C4-2B (cell line): ENCODE results near the gene BARD1.

Experiments used
- H3K27ac ChIP-seq: fragments of 450-650 bp; 2 replicates; pipeline ENCODE4 v1.5.1; 2017
- ZFX ChIP-seq: fragments of 450-650 bp; IDR thresholded peaks from 2 replicates; pipeline ENCODE4 v1.6.1; 2017
- TF ChIP-seq, protein P1 (sequence below): fragments of 450-650 bp; conservative IDR thresholded peaks from 2 replicates; pipeline ENCODE4 v1.5.1; 2017; ENCODE audit warnings: mild to moderate bottlenecking

BARD1 gene

DNA sequence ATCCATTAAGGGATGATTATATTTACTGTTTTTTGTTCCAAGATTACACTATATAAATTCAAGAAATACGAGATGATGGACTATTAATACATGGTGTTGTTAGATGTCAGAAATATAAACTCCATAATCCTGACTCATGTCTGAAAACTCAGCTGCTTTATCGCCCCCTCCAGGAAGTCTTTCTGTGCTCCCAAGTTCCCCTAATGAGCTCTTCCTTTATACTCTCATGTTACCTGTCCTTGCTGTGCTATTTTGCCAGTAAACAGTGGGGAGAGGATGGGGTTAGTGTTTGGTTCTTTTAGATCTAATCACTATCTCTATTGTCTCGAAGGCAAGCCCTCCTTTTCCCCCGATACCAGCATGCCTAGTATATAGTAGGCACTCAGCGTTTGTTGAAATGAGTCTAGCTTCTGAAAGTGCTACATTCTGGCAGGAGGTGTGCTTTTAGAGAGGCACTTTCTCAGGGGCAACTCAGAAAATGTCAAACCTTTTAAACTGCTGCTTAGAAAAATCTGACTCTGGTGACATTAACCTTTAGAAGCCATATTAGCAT lies 21.4 kb upstream of the BARD1 start:
- TF ChIP-seq ZFX = no peak
- TF ChIP-seq, protein P1, sequence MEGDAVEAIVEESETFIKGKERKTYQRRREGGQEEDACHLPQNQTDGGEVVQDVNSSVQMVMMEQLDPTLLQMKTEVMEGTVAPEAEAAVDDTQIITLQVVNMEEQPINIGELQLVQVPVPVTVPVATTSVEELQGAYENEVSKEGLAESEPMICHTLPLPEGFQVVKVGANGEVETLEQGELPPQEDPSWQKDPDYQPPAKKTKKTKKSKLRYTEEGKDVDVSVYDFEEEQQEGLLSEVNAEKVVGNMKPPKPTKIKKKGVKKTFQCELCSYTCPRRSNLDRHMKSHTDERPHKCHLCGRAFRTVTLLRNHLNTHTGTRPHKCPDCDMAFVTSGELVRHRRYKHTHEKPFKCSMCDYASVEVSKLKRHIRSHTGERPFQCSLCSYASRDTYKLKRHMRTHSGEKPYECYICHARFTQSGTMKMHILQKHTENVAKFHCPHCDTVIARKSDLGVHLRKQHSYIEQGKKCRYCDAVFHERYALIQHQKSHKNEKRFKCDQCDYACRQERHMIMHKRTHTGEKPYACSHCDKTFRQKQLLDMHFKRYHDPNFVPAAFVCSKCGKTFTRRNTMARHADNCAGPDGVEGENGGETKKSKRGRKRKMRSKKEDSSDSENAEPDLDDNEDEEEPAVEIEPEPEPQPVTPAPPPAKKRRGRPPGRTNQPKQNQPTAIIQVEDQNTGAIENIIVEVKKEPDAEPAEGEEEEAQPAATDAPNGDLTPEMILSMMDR = peak; percentile 29
- no peak overlapping the region for H3K27ac ChIP-seq

DNA sequence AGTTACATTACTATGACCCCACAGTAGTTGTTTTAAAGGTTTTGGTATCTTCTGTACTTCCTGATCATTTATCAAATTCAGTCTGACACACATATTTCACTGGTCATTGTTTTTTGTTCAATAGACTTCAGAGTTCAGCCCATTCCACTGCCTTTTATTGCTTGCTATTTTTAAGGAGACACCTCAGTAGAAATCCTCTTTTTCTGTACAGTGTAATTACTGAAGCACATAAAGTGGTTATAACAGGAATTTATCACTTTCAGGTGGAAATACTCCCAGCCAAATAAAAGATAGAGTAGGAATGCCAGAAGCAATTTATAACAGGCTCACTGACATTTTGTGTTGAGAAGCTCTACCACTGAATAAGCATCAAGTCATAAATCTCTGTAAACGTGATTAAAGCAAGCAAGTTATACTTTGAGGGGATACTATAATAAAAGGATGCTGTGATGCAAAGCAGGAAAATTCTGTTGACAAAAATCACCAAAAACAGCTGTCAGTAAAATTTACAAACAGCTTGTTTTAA lies 6.6 kb upstream of the BARD1 start:
- no peak overlapping the region for H3K27ac ChIP-seq
- TF ChIP-seq ZFX = no peak
- TF ChIP-seq, protein P1 = no peak

DNA sequence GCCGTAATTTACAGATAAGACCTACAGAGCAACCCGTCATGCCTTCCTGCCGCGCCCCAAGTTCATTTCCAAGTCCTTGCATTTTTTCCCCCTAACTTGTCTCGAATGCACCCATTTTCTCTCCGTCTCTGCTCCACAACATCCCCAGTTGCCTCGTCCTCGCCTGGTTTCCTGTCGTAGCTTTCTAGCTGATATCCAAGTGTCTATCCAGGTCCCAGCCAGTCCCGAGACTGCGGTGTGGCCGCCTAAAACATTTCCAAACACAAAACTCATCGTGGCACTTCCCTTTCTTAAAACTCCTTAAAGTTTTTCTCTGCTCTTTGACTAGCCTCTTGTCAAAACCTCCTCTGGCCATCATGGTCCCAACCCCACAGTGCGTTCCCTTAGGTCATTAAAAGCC lies 1.2 kb upstream of the BARD1 start:
- H3K27ac ChIP-seq = peak overlapping the region; percentile 98
- no peak for TF ChIP-seq ZFX
- TF ChIP-seq, protein P1 = no peak

DNA sequence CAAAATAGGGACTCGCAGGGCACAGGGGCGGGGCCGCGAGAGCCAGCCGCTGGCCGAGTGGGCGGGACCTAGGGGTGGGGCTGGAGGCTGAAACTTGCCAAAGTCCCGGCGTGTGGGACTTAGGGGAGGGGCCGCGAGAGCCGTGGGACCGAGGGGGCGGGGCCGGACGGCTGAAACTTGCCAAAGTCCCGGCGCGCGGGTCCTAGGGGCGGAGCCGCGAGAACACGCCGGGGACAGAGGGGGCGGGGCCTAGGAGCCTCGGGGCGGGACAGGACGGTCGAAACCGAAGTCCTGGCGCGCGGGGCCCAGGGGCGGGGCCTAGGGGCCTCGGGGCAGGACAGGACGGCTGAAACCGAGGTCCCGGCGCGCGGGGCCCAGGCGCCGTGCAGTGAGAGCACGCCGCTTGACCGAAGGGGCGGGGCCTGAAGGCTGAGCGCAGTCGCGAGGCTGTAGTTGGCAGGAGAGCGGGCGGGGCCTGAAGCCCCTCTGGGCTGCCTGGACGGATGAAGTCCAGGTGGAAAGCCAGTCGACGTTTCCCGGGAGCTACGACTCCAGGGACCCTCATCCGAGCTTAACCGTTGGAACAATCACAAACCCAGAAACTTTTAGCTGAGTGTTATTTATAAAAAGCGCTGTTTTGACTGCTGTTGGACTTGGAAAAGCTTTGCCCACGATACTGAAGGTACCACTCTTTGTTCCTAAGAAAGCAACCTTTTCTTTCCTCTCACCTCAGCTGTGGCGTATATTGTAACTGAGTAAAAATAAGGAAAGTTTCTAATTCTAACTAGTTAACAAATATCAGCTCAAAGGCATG lies 475 bp upstream of the BARD1 start:
- peak overlapping the region; percentile 98 for H3K27ac ChIP-seq
- TF ChIP-seq, protein P1 = no peak
- TF ChIP-seq ZFX = no peak

DNA sequence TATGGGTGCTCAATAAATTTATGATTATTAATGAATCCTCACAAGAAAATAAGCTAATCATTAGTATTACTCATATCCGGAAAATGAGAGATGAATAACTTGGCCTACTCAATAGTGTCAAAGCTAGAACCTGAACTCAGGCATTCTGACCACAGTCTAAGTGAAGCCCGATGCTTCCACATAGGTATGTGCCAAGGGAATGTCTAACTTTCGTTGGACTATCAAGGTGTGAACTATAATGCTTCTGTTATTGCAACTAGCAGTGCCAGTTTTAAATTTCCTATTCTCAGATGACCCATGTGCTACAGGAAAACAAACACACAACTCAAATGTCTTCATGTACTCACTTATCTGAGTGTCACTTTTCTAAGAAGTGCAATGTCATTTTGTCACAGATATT lies 1.8 kb downstream of the BARD1 start:
- no peak for TF ChIP-seq ZFX
- TF ChIP-seq, protein P1 = no peak
- H3K27ac ChIP-seq = peak overlapping the region; percentile 98

DNA sequence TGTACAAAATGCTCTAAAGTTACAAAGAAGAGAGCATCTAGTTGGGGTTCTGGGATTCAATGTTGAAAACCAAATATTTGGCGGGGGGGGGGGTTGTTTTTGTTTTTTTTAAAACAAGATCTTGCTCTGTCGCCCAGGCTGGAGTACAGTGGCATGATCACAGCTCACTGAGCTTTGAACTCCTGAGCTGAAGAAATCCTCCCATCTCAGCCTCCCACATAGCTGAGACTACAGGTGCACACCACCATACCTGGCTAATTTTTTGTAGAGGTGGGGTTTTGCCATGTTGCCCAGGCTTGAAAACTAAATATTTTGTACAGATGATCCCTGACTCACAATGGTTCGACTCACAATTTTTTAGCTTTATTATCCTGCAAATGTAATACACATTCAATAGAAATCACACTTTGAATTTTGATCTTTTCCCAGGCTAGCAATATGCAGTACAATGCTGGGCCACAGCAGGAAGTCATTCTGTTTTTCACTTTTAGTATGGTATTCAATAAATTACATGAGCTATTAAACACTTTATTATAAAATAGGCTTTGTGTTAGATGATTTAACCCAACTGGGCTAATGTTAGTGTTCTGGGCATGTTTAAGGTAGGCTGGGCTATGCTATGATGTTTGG lies 7.6 kb downstream of the BARD1 start:
- no peak for TF ChIP-seq ZFX
- TF ChIP-seq, protein P1 = no peak
- no peak overlapping the region for H3K27ac ChIP-seq

DNA sequence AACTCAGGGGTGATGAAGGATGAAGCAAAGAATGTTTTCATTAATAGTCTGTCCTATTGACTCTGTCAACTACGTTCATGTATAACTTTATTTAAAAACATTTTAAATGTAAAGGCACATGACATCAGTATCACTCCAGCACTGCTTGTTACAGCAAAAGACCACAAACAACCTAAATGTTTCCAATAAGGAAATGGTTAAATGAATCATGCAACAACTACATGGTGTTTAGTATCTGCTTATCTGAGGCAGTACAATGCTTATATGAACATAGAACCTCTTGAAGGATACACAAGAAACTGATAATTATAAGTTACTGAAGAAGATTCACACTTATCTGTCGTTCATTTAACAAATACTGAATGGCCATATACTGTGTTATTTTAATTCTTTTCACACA lies 8.4 kb downstream of the BARD1 start:
- no peak overlapping the region for H3K27ac ChIP-seq
- TF ChIP-seq ZFX = no peak
- TF ChIP-seq, protein P1 = no peak
